ENCODE data around the gene ENTR1. TPM values are rescaled to one million over a fixed set of nuclear protein-coding genes. Genes with fewer than 3 reads are reported as not detected.

The ENTR1 gene
- total and polyA plus RNA-seq, 2 of the 13 experiments (the other 11 are each of a cell fraction or from before 2014, with no cell fraction given) = 70.1 to 76.4 TPM

- TF ChIP-seq THAP9 (CRISPR knock-in tag; IDR thresholded peaks at IDR 0.05; ENCODE audit: borderline replicate concordance) = peak; percentile 30; the same call in 1 of the 2 replicates
- peak; percentile 49 for TF ChIP-seq ZBTB40 (IDR thresholded peaks at IDR 0.05)
- TF ChIP-seq ZBTB40 (CRISPR knock-in tag; IDR thresholded peaks at IDR 0.05) = no peak
- TF ChIP-seq TFDP1 (CRISPR knock-in tag; IDR thresholded peaks at IDR 0.05; ENCODE audit: borderline replicate concordance) = peak; percentile 84
- TF ChIP-seq ZNF598 (CRISPR knock-in tag; IDR thresholded peaks at IDR 0.05; ENCODE audit: borderline replicate concordance) = 0 out of 2 replicates have a peak, but pooled peaks have one; percentile 24
- TF ChIP-seq SP4 (CRISPR knock-in tag; IDR thresholded peaks at IDR 0.05) = peak; percentile 78
- peak; percentile 92; the same call in 1 of the 2 replicates for TF ChIP-seq ZNF546 (CRISPR knock-in tag; conservative IDR thresholded peaks at IDR 0.05)
- no peak for TF ChIP-seq AKNA (CRISPR knock-in tag; IDR thresholded peaks at IDR 0.05; ENCODE audit: borderline replicate concordance)
Measured at GRCh38 chr9:136410500-136411287, at the start of gene ENTR1, which contains the start of gene PMPCA (continued).

Measured in HepG2 (cell line).